Measurements from ENCODE around the gene SPATA2L.
"Not testable (repeated sequence)": the region's sequence is repeated elsewhere in the genome, so short reads cannot be mapped to it uniquely, and the experiment has no call there.

Gene SPATA2L

GRCh38 chr16:89689142-89689541, 12.4 kb downstream of the SPATA2L start:
- no peak for DNase-seq

- no peak for DNase-seq
Observed at GRCh38 chr16:89688395-89688794, 13.1 kb downstream of the SPATA2L start.

GRCh38 chr16:89687092-89687940, 14.2 kb downstream of the SPATA2L start:
- DNase-seq: no peak

- DNase-seq: peak; percentile 56
Observed at GRCh38 chr16:89686520-89687091, 14.9 kb downstream of the SPATA2L start, which contains the start of gene CDK10. TSS of gene CDK10 (plus strand) at chr16:89686689. CDS start at chr16:89686711, 22 bp downstream.

- DNase-seq: no peak
Observed at GRCh38 chr16:89685916-89686315, 15.6 kb downstream of the SPATA2L start.

GRCh38 chr16:89678258-89678657, 23.2 kb downstream of the SPATA2L start:
- no peak for DNase-seq

GRCh38 chr16:89672177-89672941, 29.1 kb downstream of the SPATA2L start:
- no peak for DNase-seq

- DNase-seq: not testable (repeated sequence)
Observed at GRCh38 chr16:89671565-89671964, 29.9 kb downstream of the SPATA2L start.

GRCh38 chr16:89670496-89671431, 30.7 kb downstream of the SPATA2L start:
- no peak for DNase-seq

- DNase-seq: no peak
Observed at GRCh38 chr16:89669755-89670154, 31.8 kb downstream of the SPATA2L start.

- no peak for DNase-seq
Observed at GRCh38 chr16:89668790-89669158, 32.7 kb downstream of the SPATA2L start.

- DNase-seq: no peak
Observed at GRCh38 chr16:89667633-89668032, 33.9 kb downstream of the SPATA2L start.

GRCh38 chr16:89667000-89667399, 34.5 kb downstream of the SPATA2L start:
- not testable (repeated sequence) for DNase-seq

- not testable (repeated sequence) for DNase-seq
Observed at GRCh38 chr16:89664238-89664637, 37.3 kb downstream of the SPATA2L start.

GRCh38 chr16:89661215-89661614, 40.3 kb downstream of the SPATA2L start:
- DNase-seq: no peak

- DNase-seq: no peak
Observed at GRCh38 chr16:89660146-89660545, 41.4 kb downstream of the SPATA2L start.

- no peak for DNase-seq
Observed at GRCh38 chr16:89658221-89658879, 43.2 kb downstream of the SPATA2L start.

- DNase-seq: peak; percentile 72
Observed at GRCh38 chr16:89657442-89658220, 43.9 kb downstream of the SPATA2L start, which contains the start of the genes CHMP1A and SPATA33. TSS of gene CHMP1A (minus strand) at chr16:89657708. CDS start at chr16:89657588, 120 bp downstream. TSS of gene SPATA33 (plus strand) at chr16:89657836. CDS start at chr16:89657912, 76 bp downstream.

- DNase-seq: no peak
Observed at GRCh38 chr16:89656435-89657121, 44.9 kb downstream of the SPATA2L start.

- no peak for DNase-seq
Observed at GRCh38 chr16:89655062-89655643, 46.4 kb downstream of the SPATA2L start.
